GM19455 (cell line): ENCODE results near the gene FREY1.

Experiments
- ATAC-seq: cut with Tn5 transposase; IDR thresholded peaks from one replicate; pipeline ENCODE4 v1.9.1; 2021; ENCODE audit not compliant: unreplicated experiment

The FREY1 gene

DNA sequence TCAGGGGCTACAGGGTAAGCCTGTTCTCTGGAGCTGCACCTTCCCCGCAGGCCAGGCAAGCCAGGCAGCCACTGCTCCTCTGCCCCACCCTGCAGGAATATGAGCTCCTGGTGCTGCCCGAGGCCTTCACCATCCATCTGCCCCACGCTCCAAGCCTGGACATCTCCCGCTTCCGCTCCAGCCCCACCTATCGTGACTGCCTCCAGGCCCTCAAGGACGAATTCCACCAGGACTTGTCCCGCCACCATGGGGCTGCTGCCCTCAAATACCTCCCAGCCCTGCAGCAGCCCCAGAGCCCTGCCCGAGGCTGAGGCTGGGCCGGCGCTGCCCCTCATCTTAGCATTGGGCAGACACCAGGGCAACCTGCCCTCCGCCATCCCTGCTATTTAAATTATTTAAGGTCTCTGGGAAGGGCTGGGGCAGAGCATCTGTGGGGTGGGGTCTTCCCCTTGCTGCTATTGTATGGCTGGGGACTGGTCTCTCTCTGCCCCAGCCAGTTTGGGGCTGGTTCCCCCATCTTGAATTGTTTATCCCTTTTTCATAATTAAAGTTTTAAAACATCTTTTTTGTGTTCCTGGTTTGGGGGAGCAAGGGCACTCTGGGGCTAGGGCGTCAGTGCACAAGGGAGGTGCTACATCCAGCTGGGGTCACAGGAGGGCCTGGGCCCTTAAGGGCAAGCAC, 21.6 kb upstream of the FREY1 start:
- no peak for ATAC-seq

DNA sequence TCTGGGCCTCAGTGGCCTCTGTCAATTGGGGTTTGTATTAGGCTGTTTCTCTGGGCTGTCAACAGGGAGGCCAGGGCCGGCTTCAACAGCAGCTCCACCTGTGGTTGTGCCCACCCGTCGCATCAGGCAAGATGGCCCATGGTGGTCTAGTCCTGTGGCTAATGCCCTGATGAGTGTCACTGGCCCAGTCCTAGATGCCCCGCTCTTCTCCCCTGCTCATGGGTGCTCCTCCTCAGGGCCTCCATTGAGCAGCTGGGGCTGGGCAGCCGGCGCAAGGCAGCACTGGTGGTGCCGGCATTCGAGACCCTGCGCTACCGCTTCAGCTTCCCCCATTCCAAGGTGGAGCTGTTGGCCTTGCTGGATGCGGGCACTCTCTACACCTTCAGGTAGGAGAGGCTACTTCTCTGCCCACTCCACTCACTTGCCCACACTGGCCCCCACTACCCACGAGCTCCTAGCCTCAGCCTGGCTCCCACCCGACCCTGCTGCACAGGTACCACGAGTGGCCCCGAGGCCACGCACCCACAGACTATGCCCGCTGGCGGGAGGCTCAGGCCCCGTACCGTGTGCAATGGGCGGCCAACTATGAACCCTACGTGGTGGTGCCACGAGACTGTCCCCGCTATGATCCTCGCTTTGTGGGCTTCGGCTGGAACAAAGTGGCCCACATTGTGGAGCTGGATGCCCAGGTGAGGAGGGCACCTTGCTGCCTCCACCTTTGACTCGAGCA, 20.8 kb upstream of the FREY1 start:
- no peak for ATAC-seq

DNA sequence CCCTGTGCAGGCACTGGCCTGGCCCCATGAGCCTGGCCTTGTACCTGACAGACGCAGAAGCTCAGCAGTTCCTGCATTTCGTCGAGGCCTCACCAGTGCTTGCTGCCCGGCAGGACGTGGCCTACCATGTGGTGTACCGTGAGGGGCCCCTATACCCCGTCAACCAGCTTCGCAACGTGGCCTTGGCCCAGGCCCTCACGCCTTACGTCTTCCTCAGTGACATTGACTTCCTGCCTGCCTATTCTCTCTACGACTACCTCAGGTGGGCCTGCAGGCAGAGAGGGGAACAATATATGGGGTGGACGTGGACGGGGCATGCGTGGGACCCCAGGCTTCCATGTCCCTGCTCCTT, 20.2 kb upstream of the FREY1 start:
- ATAC-seq, result no peak

DNA sequence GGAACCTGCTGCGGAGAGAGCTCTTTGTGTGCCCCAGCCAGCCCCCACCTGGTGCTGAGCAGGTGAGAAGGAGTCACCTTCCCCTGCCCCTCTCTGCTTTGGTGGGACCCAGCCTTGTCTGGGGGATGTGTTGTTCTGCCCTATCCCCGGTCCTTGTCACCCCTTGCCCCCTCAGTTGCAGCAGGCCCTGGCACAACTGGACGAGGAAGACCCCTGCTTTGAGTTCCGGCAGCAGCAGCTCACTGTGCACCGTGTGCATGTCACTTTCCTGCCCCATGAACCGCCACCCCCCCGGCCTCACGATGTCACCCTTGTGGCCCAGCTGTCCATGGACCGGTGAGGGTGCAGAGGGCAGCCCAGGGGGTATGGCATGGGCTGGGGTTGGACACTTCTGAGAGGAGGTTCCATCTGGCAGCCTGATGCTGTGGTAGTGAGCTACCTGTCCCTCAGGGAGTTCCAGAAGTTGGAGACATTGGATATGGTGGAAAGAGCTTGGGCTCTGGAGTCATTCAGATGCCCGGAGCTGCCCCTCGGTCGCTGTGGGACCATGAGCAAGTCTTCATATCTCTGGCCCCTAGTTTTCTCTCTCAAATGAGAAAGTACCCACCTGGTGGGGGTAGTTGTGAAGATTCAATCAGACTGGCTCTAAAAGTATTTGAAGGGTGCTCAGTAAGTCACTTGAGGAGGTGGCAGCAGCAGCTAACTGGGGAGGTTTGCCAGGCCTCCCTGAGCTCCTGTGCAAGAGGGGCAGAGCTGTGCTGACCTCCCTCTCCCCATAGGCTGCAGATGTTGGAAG, 19.7 kb upstream of the FREY1 start:
- ATAC-seq, result no peak

DNA sequence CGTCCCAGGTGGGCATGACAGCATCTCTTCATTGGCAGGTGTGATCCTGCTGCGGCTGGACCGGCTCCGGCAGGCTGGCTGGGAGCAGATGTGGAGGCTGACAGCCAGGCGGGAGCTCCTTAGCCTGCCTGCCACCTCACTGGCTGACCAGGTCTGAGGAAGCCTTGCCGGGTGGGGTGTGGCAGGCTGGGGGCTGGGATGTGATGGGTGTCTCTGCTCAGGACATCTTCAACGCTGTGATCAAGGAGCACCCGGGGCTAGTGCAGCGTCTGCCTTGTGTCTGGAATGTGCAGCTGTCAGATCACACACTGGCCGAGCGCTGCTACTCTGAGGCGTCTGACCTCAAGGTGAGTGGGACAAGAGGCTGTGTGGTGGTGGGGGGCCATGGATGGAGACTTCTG, 18.9 kb upstream of the FREY1 start:
- ATAC-seq, result no peak

DNA sequence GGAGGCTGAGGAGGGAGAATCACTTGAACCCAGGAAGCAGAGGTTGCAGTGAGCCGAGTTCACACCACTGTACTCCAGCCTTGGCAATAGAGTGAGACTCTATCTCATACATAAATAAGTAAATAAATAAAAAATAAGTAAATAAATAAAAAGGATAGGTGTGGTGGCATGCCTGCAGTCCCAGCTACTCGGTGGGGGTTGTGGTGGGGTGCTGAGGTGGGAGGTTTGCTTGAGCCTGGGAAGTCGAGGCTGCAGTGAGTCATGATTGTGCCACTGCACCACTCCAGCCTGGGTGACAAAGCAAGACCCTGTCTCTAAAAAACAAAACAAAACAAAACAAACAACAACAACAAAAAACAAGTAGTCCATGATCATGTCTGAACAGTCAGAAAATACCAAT, 18.5 kb upstream of the FREY1 start:
- ATAC-seq, result no peak

DNA sequence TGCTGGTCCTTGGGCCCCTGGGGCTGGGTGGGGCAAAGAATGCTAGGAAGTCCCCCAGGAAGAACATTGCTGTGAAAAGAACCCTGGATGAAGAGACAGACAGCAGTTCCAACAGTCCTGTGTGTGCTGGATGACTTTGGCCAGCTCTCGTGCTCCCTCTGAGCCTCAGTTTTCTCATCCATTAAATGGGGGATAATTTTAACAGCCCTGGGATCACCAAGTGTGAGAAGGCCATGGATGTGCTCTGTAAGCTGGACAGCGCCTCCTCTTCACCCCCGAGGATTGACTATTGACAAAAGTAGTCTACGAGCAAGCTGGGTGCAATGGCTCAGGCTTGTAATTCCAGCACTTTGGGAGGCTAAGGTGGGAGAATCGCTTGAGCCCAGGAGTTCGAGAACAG, 17.9 kb upstream of the FREY1 start:
- no peak for ATAC-seq

DNA sequence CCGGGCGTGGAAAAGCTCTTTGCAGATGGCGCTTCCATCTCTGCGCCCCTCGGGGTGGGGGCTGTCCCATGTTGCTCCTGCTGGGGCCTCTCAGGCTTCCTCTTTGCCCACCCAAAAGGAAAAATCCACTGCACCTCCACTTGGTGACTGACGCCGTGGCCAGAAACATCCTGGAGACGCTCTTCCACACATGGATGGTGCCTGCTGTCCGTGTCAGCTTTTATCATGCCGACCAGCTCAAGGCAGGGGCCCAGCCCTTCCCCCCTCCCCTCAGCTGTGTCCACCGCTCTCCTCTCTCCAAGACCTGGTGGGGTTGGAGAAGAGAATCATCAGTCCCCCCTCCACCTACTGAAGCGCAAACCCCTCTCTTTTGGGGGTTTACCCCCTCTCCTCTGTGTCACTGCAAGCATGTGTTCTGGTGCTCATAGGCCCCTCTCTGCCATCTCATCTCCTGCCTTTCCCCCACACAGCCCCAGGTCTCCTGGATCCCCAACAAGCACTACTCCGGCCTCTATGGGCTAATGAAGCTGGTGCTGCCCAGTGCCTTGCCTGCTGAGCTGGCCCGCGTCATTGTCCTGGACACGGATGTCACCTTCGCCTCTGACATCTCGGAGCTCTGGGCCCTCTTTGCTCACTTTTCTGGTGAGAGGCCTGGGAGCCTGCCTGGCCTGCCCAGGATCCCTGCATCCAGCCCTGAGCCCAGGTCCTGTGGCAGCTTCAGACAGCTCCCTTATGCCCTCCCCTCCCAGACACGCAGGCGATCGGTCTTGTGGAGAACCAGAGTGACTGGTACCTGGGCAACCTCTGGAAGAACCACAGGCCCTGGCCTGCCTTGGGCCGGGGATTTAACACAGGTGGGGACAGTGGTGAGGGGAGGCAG, 17.2 kb upstream of the FREY1 start:
- ATAC-seq, result no peak

DNA sequence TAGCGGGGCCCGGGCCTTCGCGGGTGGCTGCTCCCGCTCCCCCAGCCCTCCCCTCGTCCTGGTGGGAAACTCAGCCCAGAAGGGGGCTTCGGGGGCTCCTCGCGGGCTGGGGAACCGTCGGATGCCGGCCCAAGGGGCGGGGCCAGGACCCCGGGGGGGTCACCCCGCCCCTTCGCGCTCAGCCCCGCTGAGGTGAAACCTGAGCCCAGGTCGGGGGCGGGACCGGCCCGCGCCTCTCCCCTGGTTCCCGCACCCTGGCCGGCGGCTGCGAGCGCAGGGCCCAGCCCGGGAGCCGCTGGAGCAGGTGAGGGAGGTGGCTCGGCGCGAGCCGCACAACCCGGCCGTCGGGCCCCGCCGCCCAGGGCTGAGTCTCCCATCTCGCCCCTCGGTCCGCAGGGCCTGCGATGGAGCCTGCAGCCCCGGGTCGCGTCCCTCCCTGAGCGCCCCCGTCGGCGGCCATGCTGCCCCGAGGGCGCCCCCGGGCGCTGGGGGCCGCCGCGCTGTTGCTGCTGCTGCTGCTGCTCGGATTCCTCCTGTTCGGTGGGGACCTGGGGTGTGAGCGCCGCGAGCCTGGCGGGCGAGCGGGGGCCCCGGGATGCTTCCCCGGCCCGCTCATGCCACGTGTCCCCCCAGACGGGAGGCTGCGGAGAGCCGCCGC, 15.5 kb upstream of the FREY1 start, which contains the start of gene LARGE2:
LARGE2 (plus strand) TSS at position 232 of the 658 bp plus-strand sequence; CDS start at position 459, 227 bp downstream.
- no peak for ATAC-seq

DNA sequence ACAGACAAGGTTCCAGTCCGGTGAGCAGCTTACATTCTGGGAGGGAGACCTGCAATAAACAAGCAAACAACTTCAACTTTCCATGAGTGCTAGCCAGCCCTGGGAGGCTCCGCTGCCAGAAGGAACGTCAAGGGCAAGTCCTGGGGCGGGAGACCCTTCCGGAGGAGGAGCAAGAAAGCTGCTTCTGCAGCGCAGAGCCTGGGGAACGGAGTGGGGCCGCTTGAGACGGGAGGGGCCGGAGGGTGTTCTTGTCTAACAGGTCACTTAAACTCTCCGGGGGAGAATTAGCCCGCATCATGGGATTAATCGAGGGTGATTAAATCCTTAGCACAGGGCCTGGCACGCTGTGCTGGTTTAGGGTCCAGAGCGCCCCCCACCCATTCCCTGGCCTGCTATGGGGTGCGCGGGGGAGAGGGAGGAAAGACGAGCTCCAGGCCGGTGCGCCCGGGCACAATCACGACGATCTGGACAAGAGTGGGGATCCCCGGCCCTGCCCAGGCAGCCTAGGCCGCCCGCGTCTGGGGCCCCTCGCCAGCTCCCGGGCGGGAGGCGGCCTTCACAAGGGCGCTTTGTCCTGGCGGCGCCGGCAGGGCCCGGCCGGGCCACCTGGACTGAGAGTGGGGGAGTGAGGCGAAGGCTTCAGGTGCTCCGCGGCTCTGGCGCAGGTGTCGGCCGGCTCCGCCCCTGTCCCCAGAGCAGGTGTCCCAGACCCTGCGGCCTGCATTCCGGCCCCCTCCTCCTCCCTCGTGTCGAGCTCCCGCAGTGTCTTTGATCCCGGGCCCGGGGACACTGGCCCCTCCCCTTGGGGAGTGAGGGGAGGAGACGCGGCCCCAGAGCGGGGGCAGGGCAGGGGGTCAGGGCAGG, 14.7 kb upstream of the FREY1 start:
- no peak for ATAC-seq

DNA sequence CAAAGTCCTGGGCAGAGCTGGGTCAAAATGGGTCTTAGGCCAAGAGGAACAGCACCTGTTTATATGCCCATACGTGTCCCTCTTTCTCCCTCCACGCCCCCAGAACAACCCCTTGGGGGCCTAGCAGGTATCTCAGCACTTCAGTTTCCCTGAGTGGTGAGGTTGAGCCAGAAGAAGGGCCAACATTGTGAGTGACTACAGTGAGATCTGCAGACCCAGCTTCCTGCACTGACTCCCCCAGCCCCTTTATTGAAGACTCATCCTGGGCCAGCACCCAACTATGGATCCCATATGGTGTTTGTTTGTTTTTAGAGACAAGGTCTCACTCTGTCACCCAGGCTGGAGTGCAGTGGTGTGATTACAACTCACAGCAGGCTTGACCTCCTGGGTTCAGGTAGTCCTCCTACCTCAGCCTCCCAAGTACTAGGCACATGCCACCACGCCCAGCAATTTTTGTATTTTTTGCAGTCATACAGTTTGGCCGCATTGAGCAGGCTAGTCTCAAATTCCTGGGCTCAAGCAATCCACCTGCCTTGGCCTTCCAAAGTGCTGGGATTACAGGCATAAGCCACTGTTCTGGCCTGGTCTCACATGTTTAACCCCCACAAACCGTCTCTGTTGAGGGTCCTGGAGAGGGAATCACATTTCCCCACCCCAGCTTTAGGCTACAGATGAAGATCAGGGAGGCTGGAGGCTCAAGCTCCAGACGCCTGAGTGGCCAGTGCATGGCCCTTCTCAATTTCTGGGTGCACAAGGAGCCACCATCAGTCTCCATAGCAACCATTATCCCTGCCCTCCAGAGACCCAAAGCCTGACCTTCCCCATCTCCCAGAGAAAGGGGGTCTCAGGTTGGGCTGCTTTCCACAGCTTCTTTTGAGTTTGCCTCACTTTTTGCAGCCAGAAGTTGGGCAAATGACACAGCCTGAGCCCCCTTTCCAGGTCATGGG, 13.7 kb upstream of the FREY1 start:
- no peak for ATAC-seq

DNA sequence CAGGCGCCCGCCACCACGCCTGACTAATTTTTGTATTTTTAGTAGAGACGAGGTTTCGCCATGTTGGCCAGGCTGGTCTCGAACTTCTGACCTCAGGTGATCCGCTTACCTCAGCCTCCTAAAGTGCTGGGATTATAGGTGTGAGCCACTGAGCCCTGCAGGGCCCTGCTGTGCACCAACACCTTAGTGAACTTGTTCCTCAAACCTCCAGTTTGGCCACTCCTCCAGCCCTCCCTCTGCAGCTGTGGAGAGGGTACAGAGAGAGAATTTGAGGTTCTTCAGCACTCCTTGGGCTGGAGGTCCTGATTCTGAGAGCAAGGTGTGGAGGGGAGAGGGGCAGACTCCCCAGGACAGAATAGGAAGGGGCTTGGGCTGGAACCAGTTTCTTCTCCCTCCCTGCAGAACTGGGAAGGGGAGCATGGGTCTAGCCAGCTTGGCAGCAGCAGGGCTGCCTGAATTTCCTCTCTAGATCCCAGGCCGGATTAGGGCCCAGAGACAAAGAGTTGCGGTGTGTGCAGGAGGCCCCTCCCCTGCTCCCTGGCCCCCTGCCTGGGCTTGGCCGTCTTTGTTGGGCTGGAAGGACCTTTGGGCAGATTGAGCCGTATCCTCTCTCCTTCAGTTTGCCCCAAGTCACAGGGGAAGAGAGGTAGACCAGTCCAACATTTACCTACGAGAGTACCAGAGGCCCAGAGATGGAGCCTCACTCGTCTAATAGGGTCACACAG, 12.9 kb upstream of the FREY1 start:
- ATAC-seq, result no peak

DNA sequence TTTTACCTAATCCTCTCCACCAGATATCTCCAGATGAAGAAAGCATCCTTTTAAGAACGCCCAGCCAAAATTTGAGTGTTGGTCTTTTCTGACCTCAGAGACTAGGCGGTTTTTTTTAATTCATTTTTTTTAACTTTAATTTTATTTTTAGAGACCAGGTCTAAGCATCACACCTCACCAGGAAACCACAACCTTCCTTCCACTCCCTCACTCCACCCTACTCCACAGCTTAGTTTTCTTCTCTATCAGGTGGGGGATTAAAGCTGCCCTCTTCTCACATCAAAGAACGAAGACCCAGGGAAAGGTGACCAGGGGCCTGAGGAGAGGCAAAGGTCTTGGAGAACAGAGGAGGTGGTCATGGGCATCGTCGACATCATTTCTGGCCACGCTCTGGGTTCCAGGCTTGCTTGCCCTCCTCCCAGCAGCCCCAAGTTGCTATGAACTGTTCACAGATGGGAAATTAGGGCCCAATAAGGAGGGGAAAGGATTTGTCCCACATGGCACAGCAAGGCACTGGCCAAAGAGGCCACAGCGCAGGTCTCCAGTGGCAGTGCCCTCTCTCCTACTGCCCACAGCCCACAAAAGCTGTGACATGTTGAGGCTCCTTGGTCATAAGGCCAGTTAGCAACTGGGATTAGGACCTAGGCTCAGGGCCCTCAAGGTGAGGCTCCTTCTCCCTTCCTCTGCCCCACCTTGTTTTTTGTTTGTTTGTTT, 12.0 kb upstream of the FREY1 start:
- no peak for ATAC-seq

DNA sequence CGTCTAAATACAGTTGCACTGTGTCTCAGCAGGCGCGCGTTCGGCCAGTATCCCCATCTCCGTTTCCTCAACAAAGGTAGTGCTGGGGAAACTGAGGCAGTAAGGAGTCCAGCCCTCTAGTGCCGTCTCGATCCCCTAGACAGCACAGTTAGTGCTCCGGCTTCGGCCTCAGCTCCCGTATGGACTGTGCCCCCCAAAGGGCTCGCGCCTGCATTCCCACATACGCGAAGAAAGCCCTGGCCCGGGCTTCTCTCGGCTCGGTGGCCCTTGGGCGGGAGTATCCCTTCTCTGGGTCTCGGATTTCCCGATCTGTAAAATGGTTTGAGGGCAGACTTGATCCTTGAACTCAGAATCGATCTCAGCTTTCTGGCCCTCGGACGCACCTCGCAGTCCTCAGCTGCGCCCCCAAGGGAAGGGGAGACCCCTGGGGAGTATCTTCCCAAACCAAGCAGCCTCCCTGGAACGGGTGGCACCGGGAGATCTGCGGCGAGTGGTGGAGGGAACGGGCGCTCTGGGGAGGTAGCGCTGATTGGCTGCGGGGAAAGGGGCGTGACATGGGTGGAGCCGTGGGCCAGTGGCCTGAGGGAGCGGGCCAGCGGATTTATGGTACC, 11.4 kb upstream of the FREY1 start:
- peak; percentile 48 for ATAC-seq

DNA sequence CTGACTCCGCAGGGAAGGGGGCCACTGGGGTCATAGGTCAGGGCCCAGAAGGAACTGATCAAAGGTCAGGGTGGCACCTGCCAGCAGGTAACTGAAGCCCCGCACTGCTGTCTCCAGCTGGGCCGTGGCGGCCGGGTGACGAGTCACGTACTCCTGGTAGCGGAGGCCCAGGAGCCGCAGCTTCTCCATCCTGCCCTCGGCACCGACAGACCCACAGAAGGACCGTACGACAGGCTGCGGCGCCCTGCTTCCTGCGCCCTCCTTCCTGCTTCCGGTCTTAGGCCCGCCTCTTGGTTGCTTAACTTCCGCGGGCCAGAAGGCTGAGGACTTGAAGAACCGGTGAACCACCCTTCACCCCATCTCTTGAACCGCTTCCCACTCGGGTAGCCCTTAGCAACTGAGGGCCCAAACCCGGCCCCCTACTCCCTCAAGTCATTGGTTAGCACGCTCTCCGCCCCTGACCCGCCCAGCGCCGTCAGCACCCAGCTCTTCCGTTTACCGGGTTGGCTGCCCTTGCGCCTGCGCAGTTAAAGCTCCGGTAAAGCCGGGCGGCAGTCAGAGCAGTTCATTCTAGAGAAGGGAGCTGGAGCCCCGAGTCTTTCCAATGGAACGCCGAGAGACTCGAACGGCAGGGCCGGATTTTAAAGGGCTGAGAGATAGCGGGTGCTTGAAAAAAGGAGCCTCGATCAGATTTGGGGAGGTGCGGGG, 10.7 kb upstream of the FREY1 start, which contains the start of gene PEX16:
PEX16 (minus strand) TSS at position 255 of the 708 bp plus-strand sequence; CDS start at position 189, 66 bp downstream.
- peak; percentile 84 for ATAC-seq

DNA sequence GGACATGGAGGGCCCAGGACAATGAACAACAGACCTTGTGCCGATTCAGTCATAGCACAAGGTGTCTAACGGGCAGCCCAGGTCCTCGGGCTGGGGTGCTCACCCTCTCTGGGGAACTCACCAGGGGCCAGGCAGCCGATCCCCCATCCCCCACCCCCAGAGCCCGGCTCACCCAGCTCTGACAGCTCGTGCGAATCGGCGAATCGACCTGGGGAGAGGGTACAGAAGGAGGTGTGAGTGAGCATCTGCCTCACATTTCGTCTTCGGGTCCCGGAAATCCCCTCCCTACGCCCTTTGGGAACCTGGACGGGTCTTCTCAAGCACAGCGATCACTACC, 10.2 kb upstream of the FREY1 start:
- ATAC-seq, result no peak
